ENCODE data around the gene HBEGF. TPM values are rescaled to one million over a fixed set of nuclear protein-coding genes. Genes with fewer than 3 reads are reported as not detected.

HBEGF gene
- total and polyA plus RNA-seq, 10 of the 15 experiments (the other 5 are each of a cell fraction or from before 2014, with no cell fraction given), result 0.87 to 3.1 (median 2.1) TPM

DNA sequence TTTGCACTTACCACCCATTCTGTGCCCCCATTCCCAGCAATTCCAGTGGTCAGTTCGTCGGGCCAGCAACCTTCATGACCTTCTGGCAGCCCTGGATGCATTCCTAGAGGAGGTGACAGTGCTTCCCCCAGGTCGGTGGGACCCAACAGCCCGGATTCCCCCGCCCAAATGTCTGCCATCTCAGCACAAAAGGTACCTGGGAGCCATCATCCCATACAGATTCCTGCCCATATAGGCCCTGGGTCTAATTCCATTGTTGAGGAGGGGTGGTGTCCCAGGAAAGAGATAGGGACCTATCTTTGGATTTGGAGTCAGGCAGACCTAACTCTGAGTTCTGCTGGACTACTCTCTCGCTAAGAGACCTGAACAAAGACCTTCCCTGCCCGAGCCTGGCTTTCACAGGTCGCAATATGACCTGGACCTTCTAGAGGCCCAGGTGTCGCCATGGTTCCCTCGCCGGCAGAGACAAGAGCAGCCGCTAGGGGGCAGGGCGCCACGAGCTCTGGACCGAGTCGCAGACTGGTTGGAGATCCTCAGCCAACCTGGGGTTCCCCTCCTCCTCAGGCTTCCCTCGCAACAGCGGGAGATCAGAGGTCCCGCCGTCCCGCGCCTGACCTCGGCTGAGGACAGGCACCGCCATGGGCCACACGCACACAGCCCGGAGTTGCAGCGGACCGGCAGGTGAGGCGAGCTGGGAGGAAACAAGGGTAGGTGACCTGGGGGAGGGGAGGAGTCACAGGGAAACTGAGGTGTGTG is 16.6 kb upstream of the HBEGF start (continued):
- TF ChIP-seq, protein P1, sequence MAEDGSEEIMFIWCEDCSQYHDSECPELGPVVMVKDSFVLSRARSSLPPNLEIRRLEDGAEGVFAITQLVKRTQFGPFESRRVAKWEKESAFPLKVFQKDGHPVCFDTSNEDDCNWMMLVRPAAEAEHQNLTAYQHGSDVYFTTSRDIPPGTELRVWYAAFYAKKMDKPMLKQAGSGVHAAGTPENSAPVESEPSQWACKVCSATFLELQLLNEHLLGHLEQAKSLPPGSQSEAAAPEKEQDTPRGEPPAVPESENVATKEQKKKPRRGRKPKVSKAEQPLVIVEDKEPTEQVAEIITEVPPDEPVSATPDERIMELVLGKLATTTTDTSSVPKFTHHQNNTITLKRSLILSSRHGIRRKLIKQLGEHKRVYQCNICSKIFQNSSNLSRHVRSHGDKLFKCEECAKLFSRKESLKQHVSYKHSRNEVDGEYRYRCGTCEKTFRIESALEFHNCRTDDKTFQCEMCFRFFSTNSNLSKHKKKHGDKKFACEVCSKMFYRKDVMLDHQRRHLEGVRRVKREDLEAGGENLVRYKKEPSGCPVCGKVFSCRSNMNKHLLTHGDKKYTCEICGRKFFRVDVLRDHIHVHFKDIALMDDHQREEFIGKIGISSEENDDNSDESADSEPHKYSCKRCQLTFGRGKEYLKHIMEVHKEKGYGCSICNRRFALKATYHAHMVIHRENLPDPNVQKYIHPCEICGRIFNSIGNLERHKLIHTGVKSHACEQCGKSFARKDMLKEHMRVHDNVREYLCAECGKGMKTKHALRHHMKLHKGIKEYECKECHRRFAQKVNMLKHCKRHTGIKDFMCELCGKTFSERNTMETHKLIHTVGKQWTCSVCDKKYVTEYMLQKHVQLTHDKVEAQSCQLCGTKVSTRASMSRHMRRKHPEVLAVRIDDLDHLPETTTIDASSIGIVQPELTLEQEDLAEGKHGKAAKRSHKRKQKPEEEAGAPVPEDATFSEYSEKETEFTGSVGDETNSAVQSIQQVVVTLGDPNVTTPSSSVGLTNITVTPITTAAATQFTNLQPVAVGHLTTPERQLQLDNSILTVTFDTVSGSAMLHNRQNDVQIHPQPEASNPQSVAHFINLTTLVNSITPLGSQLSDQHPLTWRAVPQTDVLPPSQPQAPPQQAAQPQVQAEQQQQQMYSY (CRISPR knock-in tag; IDR thresholded peaks at IDR 0.05), result no peak
- TF ChIP-seq SUPT20H (IDR thresholded peaks at IDR 0.05; ENCODE audit: borderline replicate concordance, control insufficient read depth, low read depth, low read length) (no peak), MTA3 (IDR thresholded peaks at IDR 0.05; ENCODE audit: borderline replicate concordance, low read length) (no peak), HDGF (IDR thresholded peaks at IDR 0.05) (peak; percentile 51; the same call in 1 of the 2 replicates), PML (IDR thresholded peaks at IDR 0.05; ENCODE audit: low read length) (no peak), NRF1 (conservative IDR thresholded peaks at IDR 0.05; ENCODE audit: low read depth, low read length) (no peak), YY1 (IDR thresholded peaks at IDR 0.05; ENCODE audit: low read depth, low read length) (peak; percentile 90), CBX5 (IDR thresholded peaks at IDR 0.05; ENCODE audit: low read depth) (no peak), ZNF274 (IDR thresholded peaks at IDR 0.05; ENCODE audit: insufficient read depth, insufficient read length) (no peak), CREM (IDR thresholded peaks at IDR 0.05; ENCODE audit: low read depth) (no peak), RB1 (IDR thresholded peaks at IDR 0.05; ENCODE audit: borderline replicate concordance) (peak; percentile 75; the same call in 1 of the 2 replicates), KDM1A (IDR thresholded peaks at IDR 0.05; ENCODE audit: borderline replicate concordance) (no peak), FOS (IDR thresholded peaks at IDR 0.05; ENCODE audit: borderline replicate concordance, extremely low read depth, insufficient read length) (no peak)
- TF ChIP-seq, protein P2, sequence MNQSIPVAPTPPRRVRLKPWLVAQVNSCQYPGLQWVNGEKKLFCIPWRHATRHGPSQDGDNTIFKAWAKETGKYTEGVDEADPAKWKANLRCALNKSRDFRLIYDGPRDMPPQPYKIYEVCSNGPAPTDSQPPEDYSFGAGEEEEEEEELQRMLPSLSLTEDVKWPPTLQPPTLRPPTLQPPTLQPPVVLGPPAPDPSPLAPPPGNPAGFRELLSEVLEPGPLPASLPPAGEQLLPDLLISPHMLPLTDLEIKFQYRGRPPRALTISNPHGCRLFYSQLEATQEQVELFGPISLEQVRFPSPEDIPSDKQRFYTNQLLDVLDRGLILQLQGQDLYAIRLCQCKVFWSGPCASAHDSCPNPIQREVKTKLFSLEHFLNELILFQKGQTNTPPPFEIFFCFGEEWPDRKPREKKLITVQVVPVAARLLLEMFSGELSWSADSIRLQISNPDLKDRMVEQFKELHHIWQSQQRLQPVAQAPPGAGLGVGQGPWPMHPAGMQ (IDR thresholded peaks at IDR 0.05; ENCODE audit: borderline replicate concordance), result no peak

Measured in GM12878 (cell line).